Ishikawa (cell line): Measurements from ENCODE around the gene RPRD1B.

Experiments
- CEBPB ChIP-seq: IDR thresholded peaks from 2 replicates; pipeline ENCODE4 v1.6.1; 2012
- CREB1 ChIP-seq: IDR thresholded peaks from 2 replicates; pipeline ENCODE4 v1.6.1; 2012; ENCODE audit warnings: low read depth
- EGR1 ChIP-seq: IDR thresholded peaks from 2 replicates; pipeline ENCODE4 v1.6.1; 2012
- EP300 ChIP-seq: IDR thresholded peaks from 2 replicates; pipeline ENCODE4 v1.6.1; 2012; ENCODE audit warnings: borderline replicate concordance
- FOXM1 ChIP-seq: IDR thresholded peaks from 2 replicates; pipeline ENCODE4 v1.6.1; 2012; ENCODE audit warnings: low read depth, borderline replicate concordance
- NFIC ChIP-seq: IDR thresholded peaks from 2 replicates; pipeline ENCODE4 v1.6.1; 2012
- RAD21 ChIP-seq: IDR thresholded peaks from 2 replicates; pipeline ENCODE4 v1.6.1; 2012; ENCODE audit warnings: low read depth
- TAF1 ChIP-seq: IDR thresholded peaks from 2 replicates; pipeline ENCODE4 v1.6.1; 2012; ENCODE audit warnings: low read depth, mild to moderate bottlenecking
- TCF12 ChIP-seq: IDR thresholded peaks from 2 replicates; pipeline ENCODE4 v1.6.1; 2012; ENCODE audit warnings: low read depth
- TEAD4 ChIP-seq: IDR thresholded peaks from 2 replicates; pipeline ENCODE4 v1.6.1; 2012
- YY1 ChIP-seq: IDR thresholded peaks from 2 replicates; pipeline ENCODE4 v1.6.1; 2012; ENCODE audit warnings: low read depth
- ZBTB7A ChIP-seq: IDR thresholded peaks from 2 replicates; pipeline ENCODE4 v1.6.1; 2012; ENCODE audit warnings: low read depth
- TF ChIP-seq, protein P1 (sequence below): IDR thresholded peaks from 2 replicates; pipeline ENCODE4 v1.6.1; 2012
- TF ChIP-seq, protein P2 (sequence below): IDR thresholded peaks from 2 replicates; pipeline ENCODE4 v1.6.1; 2012; ENCODE audit warnings: low read depth, mild to moderate bottlenecking
- TF ChIP-seq, protein P3 (sequence below): IDR thresholded peaks from 2 replicates; pipeline ENCODE4 v1.6.1; 2012

The RPRD1B gene

DNA sequence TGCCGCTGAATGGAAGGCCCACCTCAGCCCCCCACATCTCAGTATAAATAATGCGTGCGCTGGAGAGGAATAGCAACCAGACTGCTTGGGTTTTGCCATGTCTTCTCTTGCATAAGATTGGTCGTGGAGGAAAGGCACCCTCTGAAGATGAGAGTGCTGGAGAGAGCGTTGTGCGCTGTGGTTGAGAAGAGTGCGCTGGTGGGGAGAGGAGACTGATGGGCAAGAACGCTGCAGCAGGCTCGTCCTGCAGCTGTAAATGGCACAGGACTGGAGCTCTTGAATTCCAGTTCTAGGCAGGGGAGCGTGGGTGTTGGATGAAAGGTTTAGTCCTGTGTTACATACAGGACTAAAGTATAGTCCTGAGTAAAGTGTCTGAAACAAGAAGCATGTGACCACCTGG, 51.5 kb downstream of the RPRD1B start:
- TF ChIP-seq, protein P1, sequence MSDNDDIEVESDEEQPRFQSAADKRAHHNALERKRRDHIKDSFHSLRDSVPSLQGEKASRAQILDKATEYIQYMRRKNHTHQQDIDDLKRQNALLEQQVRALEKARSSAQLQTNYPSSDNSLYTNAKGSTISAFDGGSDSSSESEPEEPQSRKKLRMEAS, result no peak
- TF ChIP-seq RAD21, result no peak
- no peak for TF ChIP-seq EP300
- TF ChIP-seq YY1, result no peak
- TF ChIP-seq TAF1, result no peak
- no peak for TF ChIP-seq TEAD4
- no peak for TF ChIP-seq NFIC
- TF ChIP-seq, protein P2, sequence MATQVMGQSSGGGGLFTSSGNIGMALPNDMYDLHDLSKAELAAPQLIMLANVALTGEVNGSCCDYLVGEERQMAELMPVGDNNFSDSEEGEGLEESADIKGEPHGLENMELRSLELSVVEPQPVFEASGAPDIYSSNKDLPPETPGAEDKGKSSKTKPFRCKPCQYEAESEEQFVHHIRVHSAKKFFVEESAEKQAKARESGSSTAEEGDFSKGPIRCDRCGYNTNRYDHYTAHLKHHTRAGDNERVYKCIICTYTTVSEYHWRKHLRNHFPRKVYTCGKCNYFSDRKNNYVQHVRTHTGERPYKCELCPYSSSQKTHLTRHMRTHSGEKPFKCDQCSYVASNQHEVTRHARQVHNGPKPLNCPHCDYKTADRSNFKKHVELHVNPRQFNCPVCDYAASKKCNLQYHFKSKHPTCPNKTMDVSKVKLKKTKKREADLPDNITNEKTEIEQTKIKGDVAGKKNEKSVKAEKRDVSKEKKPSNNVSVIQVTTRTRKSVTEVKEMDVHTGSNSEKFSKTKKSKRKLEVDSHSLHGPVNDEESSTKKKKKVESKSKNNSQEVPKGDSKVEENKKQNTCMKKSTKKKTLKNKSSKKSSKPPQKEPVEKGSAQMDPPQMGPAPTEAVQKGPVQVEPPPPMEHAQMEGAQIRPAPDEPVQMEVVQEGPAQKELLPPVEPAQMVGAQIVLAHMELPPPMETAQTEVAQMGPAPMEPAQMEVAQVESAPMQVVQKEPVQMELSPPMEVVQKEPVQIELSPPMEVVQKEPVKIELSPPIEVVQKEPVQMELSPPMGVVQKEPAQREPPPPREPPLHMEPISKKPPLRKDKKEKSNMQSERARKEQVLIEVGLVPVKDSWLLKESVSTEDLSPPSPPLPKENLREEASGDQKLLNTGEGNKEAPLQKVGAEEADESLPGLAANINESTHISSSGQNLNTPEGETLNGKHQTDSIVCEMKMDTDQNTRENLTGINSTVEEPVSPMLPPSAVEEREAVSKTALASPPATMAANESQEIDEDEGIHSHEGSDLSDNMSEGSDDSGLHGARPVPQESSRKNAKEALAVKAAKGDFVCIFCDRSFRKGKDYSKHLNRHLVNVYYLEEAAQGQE, result no peak
- TF ChIP-seq CREB1, result no peak
- no peak for TF ChIP-seq ZBTB7A
- TF ChIP-seq TCF12, result no peak
- TF ChIP-seq FOXM1, result no peak
- TF ChIP-seq CEBPB, result no peak
- no peak for TF ChIP-seq EGR1
- TF ChIP-seq, protein P3, sequence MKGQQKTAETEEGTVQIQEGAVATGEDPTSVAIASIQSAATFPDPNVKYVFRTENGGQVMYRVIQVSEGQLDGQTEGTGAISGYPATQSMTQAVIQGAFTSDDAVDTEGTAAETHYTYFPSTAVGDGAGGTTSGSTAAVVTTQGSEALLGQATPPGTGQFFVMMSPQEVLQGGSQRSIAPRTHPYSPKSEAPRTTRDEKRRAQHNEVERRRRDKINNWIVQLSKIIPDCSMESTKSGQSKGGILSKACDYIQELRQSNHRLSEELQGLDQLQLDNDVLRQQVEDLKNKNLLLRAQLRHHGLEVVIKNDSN, result no peak

DNA sequence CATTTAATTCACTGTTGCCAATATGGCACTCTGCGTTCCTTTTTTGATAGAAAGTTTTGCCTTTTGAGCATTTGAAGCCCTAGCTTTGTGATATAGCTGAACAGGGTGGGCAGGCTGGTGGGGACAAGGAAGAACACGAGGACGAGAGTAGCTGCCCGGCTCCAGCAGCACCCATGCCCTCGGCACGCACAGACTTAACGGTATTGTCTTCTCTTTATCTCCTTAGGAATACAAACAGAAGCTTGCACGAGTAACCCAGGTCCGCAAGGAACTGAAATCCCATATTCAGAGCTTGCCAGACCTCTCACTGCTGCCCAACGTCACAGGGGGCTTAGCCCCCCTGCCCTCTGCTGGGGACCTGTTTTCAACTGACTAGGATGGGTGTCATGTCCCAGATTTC, 56.0 kb downstream of the RPRD1B start:
- no peak for TF ChIP-seq RAD21
- TF ChIP-seq NFIC, result no peak
- no peak for TF ChIP-seq CREB1
- TF ChIP-seq, protein P2, result no peak
- no peak for TF ChIP-seq TEAD4
- TF ChIP-seq TCF12, result no peak
- TF ChIP-seq ZBTB7A, result no peak
- TF ChIP-seq, protein P3, result no peak
- TF ChIP-seq TAF1, result no peak
- TF ChIP-seq EGR1, result no peak
- no peak for TF ChIP-seq CEBPB
- TF ChIP-seq, protein P1, result no peak
- no peak for TF ChIP-seq EP300
- TF ChIP-seq YY1, result no peak
- TF ChIP-seq FOXM1, result no peak

DNA sequence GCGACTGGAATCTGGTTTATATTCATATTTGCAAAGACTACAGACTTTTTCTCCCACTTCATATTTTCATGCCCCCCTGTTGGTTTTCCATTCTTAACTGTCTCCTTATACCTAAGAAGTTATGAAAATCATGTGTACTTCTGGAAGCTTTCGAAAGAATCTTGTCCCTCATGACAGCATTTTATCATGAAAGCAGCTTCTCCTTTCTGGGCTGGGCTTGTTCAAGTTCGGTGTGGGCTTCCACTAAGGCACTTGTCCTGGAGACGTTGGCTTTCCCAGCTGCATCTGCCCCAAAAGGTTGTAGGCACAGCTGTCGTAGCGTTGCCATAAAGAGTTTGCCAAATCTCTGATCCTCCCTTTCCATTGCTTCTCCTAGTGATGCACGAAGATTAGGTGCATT, 56.5 kb downstream of the RPRD1B start:
- TF ChIP-seq CEBPB, result no peak
- TF ChIP-seq ZBTB7A, result no peak
- no peak for TF ChIP-seq EP300
- TF ChIP-seq FOXM1, result no peak
- no peak for TF ChIP-seq TEAD4
- TF ChIP-seq, protein P1, result no peak

DNA sequence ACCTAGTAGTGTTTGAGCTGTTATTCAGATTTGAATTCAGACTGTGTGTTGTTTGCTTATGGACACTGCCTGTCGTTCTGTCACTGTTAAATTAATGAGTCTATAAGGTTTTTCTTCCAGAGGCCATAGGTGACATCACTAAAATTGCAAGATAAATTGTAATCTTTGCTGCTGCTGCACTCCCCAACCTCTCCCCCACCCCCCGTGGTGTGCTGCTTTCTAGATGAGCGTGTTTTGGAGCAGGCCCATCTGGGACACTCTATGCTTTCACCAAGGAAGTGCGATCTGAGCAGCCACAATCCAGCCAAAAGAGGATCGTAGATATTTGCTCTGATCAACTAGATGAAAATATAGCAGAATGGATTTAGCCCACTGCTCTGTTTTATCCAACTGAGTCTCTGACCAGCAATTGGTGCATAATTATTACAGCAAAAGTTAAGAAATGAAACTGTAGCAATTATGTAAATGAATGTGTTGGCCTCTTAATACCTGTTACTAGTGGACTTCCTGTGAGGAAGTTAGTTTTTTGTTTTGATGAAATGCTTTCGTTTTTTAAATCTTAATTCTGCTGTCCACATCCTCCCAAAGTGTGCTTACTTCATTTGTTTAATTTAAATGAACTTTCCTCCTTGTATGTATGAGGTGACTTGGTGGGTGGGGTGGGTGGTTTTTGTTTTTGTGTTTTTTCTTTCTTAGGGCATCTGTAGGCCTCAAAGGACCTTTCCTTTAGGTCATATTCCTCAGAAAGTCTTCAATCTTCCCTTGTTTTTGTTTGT, 58.1 kb downstream of the RPRD1B start:
- no peak for TF ChIP-seq TEAD4
- TF ChIP-seq, protein P2, result no peak
- no peak for TF ChIP-seq ZBTB7A
- no peak for TF ChIP-seq TCF12
- TF ChIP-seq CREB1, result no peak
- TF ChIP-seq, protein P3, result no peak
- TF ChIP-seq EGR1, result no peak
- TF ChIP-seq EP300, result no peak
- TF ChIP-seq YY1, result no peak
- TF ChIP-seq, protein P1, result no peak
